HG03045 (cell line): ENCODE results near the gene COCH.
"Not testable (repeated sequence)": the region's sequence is repeated elsewhere in the genome, so short reads cannot be mapped to it uniquely, and the experiment has no call there.

ENCODE experiments used
- ATAC-seq: cut with Tn5 transposase; IDR thresholded peaks from one replicate; pipeline ENCODE4 v1.9.1; 2021; ENCODE audit warnings: mild to moderate bottlenecking, moderate library complexity; ENCODE audit not compliant: unreplicated experiment

Gene COCH

DNA sequence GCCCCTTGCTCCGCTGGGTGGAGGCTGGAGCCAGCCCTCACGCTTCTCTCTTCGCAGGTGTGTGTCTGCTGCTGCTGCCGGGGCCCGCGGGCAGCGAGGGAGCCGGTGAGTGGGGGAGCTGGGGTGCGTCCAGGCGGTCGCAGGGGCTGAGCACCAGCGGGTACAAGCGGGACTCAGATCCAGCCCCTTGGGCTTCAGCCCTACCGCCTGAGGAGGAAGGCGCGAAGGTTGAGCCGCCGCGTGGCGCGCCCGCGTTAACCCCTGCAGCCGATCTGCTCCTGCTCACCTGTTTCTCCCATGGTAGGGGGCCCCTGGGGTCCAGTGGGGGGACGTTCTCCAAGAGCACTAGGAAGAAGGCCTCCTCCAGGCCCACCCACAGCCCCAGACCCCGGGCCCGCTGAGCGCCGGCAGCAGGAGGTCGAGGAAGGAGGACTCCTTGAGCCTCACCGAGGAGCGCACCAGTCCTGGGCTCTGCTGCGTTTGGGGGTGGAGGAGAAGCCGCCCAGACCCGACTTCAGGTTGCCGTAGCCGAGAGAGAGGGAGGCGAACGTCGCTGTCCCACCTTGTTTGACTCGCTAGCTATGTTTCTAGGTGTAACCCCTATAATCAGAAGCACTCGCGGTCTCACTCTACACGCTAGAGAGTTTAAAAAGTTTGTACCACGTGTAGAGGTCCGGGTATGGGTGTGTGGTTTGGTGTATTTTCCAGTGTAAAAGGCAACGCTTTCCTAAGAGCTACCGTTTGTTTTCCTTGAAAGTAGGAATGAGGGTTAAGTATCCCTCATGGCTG is 834 bp downstream of the COCH start:
- peak; percentile 32 for ATAC-seq

DNA sequence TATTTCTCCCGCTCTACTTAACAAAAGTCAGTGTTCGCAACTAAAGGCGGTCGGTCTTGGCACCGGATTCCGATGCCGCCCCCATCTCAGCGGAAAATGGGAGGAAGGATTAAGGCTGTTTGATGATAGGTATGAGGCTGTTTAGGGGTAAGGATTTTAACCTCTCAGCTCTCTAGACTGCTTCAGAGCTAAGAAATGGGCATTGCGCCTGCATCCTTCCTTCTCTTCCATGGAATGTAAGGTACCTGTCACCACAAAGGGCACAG is 1.4 kb downstream of the COCH start:
- no peak for ATAC-seq

DNA sequence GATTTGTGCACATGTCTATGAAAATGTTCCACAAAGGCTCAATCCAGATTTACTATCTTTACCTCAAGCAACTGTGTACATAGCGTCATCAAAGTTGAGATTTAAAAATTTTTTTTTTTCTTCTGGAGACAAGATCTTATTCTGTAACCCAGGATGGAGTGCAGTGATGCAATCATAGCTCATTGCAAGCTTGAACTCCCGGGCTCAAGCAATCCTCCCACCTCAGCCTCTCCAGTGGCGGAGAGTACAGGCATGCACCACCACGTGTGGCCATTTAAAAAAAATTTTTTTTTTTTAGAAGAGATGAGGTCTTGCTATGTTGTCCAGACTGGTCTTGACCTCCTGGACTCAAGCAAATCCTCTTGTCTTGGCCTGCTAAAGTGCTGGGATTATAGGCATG is 2.3 kb downstream of the COCH start:
- no peak for ATAC-seq

DNA sequence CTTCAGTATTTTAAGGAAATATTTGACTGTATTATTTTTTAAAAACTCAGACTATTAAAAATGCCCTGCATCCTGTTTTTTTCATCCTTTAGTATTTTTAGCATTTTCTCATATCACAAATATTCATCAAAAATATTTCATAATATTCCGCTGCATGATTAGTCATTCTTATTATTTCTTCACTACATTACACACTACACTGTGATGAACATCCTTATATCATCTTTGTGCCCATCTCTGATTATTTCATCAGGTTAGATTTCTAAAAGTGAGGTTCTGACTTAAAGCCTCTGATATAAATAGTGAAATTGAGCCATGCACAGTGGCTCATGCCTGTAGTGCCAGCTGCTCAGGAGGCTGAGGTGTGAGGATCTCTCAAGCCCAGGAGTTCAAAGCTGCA is 8.1 kb downstream of the COCH start:
- no peak for ATAC-seq

DNA sequence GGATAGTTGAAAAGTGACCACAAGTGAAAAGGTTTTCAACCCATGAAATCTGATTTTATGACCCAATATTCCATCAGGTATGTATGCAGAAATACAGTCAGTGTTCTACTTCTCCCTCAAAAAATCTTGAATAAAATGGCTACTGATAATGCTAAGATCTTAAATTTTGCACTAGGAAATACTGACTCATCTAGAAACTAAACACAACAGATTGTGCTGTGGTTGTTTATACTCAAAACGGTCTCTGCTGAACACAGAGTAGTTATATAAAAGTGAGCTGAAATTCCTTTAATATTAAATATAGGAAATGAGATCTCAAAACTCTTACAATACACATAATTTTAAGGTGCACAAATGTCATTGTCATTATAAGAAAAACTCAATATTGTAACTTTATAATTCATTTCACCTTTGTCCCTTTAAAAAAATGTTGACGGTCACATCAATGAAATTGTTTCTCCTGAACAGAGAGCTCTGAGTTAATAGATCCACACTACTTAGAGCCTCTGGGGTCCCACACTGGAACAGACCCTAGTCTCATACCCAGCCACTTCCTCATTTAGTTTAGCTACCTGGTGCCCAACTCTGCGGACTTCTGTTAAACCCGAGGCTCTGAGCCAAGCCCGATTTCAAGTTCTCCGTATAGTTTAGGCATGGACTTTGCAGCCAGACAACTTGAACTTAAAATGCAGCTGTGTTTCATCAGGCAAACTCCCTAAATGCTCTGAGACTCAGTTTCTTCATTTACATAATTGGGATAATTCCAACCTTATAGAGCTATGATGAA is 9.3 kb downstream of the COCH start:
- no peak for ATAC-seq

DNA sequence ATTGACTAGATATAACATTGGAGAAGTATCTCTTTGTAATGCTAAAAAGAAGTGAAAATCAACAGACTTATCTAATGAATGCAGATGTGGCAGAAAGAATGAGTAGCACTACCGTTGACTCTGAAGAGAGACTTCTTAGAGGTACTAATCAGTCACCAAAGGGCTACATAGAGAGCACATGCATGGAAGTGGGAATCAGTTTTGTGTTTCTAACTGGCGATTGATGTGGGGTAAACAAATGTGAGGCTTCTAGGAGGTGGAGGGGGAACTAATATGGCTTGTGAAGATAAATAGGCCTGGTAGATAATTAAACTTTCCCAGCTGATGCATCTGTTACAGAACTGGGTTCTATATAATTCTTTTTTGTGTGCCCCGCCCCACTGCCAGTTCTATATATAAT is 10.5 kb downstream of the COCH start:
- no peak for ATAC-seq

DNA sequence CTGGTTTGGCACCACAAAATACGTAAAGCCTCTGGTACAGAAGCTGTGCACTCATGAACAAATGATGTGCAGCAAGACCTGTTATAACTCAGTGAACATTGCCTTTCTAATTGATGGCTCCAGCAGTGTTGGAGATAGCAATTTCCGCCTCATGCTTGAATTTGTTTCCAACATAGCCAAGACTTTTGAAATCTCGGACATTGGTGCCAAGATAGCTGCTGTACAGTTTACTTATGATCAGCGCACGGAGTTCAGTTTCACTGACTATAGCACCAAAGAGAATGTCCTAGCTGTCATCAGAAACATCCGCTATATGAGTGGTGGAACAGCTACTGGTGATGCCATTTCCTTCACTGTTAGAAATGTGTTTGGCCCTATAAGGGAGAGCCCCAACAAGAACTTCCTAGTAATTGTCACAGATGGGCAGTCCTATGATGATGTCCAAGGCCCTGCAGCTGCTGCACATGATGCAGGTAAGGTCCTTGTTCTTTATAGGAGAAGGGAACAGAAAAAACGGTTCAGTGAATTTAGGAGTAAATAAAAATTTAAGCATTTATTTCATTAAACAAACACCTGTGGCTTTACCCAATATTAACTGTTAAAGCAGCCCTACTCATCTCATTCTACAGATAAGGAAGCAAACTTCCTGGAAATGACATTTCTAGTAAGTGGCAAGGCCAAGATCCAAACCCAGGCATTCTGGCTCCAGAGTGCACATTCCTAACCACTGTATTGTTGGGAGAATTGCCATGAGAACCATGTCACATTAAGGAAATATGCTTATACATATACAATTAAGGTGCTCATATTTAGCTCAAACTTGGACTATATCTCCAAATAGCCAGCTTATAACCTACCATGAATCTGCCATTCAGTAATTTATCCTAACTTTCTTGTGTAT is 11.7 kb downstream of the COCH start:
- ATAC-seq = no peak

DNA sequence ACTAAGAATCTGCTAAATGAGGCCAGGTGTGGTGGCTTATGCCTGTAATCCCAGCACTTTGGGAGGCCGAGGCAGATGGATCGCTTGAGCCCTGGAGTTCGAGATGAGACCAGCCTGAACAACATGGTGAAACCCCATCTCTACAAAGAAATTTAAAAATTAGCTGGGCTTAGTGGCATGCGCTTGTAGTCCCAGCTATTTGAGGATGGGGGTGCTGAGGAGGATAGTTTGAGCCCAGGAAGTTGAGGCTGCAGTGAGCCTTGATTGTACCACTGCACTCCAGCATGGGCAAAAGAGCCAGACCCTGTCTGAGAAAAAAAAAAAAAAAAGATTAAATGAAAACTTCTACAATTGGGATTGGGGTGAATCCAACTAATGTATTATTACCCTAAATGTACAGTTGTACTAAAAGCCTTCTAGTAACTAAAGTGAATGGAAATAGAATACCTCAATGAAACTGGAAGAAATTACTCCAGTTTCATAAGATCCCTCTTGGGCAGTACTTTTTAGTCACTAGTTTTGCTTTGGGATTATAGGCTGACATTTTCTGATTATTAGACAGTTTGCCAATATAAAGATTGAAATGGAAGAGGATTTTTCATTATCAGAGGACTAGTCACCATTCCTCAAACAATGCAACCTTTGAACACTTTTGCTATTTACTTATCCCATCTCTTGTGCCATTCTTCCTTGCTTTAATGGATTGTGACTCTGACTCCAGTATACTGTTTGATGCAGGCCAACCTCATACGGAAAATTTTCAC is 14.3 kb downstream of the COCH start:
- no peak for ATAC-seq

DNA sequence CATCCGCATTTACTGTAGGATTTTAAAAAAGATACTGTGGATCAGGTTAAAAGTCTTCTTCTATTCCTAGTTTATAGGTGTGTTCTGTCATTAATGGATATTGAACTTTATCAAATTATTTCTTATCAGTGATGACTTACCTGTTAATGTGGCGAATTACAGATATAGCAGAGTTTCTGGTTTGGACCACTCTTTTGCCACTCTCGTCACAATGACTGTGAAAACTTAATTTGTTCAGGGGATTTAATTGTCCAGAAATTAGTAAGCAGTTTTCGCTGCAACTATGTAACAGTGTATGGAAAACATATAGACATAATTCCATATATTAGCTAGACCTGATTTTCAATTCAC is 14.9 kb downstream of the COCH start:
- ATAC-seq = no peak

DNA sequence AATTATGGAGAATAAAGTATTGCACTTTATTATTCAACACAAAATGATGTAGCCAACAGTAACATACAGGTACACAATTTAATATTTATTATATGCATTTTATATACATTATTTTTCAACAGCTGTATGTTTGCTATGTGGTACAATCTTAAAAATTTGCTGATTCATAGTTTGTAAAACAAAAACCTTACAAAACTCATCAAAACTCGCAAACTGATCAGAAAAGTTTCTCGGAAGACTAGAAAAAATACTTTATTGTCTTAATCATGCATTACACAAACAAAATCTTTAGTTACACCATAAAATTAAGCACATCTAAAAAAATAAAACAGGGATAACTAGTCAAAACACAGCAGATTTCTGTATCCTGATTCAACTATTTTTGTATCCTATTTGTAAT is 19.5 kb downstream of the COCH start:
- no peak for ATAC-seq

DNA sequence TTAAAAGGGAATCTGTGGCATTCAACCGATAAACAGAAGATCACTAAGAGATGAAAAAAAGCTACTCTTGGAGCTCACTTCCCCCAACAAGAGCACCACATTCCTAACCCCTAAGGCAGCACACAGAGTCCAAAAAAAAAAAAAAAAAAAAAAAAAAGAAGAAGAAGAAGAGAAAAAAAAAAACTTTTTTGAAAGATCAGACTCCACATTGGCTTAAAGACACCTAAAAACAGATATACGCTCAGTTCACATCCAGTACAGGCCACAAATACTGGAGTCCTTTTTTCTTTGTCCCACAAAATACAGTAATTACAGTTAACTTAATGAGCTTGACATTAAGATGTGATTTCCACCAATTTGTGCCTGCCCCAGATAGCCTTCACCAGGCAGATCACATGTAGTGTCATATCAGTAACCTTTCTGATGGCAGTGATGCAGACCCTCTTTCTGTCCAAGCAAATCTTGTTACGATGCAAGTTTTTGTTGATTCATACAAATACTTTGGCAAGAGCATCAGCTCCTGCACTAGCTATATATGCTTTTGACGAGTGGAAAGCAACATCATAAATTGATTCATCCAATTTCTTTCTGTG is 20.7 kb downstream of the COCH start:
- ATAC-seq = no peak

DNA sequence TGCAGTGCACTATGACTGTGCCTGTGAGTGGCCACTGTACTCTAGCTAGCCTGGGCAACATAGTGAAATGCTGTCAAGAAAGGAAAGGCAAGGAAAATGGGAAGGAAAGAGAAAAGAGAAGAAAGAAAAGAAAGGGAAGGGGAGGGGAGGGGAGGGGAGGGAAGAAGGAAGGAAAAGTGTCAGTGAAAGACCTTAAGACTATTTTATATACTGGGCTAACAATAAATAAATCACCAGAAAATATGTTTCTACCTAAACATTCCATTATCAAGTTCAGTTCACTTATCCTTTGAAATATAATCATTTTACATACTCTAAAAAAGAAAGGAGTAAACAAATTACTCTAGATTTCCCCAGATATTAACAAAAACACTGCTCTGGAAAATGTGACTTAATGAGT is 22.1 kb downstream of the COCH start:
- no peak for ATAC-seq

DNA sequence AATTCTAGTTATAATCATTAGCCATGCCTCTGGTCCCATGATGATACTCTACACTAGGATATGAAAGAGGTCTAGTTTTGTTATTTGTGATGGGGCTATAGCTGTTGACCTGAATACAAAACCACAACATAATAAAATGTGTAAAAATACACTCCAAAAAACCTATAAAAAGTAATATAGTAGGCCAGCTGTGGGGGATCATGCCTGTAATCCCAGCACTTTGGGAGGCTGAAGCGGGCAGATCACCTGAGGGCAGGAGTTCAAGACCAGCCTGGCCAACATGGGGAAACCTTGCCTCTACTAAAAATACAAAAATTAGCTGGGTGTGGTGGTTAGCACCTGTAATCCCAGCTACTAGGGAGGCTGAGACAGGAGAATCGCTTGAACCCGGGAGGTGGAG is 22.8 kb downstream of the COCH start:
- ATAC-seq = not testable (repeated sequence)

DNA sequence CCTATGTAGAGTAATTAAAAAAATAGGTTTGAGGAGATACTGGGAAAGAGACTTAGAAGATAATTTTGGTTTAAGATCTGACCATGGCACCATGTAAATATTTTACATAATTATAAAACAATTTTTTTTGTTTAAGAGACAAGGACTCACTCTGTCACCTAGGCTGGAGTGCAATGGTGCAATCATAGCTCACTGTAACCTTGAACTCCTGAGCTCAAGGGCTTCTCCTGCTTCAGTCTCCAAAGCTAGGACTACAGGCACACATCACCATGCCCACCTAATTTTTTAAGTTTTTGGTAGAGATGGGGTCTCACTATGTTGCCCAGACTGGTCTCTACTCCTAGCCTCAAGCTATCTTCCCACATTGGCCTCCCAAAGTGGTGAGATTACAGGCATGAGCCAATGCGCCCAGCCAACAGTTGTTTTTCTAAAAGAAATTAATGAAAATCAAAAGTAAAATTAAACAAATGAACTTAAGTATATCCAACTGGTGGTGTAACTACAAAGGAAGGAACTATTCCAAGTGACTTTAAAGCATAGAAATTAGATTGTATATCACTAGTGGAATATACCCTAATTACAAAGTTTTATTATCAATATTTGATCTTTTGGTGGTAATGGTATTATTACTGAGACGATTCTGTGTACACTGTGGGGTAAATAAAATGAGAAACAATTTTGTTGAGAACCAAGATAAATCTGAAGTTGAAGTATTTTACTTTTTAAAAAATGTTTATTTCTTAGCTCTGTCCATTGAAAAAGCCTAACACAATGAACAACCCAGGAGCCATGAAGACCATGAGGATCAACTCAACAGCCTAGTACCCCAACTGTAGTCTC is 29.1 kb downstream of the COCH start:
- no peak for ATAC-seq

DNA sequence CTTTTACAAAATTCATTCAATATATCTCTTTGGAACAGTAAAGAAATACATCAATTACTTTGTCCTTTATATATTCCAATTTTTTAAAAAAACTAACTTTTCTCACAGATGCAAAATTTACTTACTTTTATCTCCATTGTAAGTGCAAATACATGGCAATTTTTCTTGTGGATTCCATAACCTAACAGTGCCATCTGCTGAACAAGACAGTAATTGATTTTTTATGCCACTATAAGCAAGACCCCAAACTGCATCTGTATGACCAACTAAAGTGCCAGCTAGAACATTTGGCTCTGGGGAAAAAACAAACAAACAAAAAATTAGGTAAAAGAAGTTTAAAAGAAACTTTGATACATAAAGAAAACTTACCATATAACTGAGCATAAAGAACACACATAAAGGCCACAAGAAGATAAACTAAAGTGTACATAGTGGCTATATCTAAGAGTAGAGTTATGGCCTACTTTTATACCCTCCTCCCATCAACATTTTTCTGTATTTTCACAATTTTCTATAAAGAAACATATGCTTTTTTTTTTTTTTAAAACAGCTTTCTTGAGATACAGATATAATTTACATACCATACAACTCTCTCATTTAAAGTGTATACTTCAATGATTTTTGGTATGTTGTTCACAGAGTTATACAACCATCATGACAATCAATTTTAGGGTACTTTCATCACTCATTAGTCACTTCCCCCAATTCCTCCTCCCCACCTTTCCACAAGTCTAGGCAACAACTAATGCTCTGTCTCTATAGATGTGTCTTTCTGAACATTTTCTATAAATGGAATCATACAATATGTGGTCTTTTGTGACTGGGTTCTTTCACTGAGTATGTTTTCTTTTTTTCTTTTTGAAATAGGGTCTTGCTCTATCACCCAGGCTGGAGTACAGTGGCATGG is 32.6 kb downstream of the COCH start:
- ATAC-seq = no peak

DNA sequence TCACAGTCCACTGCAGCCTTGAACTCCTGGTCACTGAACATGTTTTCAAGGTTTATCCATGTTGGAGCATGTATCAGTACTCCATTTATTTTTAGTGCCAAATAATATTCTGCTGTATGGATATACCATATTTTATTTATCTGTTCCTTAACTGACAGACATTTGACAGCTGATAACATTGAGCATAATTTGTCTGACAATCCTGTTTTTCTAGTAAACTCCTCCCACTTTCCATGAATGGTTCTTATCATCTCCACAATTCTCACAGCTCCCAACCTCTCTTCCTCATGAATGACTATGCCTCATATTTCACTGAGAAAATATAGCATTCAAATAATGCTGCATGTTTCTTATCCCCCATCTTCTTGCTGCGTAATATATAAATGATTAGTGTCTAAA is 33.3 kb downstream of the COCH start:
- ATAC-seq = no peak

DNA sequence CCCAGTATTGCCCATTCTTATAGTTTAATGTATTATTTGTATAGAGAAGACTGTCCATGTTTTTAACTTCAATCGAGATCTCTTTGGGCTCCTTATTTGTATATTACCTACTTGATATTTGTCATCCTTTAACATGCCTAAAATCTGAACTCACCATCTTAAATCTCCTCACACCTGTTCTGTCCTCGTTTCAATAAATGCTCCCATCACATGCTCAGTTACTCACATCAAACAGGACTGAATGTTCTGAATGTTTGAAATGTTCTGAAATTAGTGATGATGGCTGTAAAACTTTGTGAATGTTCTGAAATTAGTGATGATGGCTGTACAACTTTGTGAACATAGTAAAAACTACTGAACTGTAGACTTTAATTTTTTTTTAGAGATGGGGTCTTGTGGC is 34.5 kb downstream of the COCH start:
- ATAC-seq = no peak

DNA sequence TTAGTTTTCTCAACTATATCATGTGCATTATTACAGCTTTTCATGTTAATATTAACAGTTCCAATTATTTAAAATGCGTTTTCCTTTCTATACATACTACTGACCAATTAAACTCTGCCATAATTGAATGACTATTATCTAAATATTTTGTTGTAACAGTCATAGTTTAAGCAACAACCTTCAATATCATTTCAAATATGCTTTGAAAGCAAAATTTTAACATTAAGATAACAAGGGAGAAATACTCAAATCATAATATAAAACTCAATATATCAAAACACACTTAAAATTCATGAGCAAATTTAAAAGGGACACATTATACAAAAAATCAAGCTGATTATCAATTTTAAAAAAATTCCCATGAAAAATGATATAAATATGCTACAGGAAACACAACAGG is 40.5 kb downstream of the COCH start:
- no peak for ATAC-seq

DNA sequence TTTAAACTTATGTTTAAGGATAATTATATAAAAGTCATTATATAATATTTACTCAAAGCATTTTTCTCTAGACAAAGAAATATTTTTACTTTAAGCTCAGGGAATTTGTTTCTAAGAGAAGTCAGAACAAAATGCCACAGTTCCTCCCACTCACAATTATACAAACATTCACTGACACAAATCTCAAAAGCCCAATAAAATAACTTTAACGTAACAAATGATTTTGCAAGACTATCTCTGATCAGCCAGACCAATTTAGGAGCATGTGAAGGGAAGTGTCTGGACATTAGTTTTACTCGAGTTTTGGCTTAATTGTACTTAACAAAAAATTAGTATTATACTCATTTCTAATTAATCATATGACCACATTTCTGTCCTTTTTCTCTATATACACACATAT is 41.2 kb downstream of the COCH start:
- ATAC-seq = no peak
